Dendritic cell treated with granulocyte-macrophage colony-stimulating factor and Interleukin-4, amounts not matched to agents 40 ng/mL and 50 ng/mL, for 4 days (primary cell): ENCODE results near the gene CTNNBL1.

Experiments used
- H3K27ac Mint-ChIP-seq: one replicate; pipeline ENCODE4 v1.8.0; 2022; ENCODE audit warnings: mild to moderate bottlenecking, mixed read lengths
- H3K27me3 Mint-ChIP-seq: one replicate; pipeline ENCODE4 v1.8.0; 2022; ENCODE audit warnings: mild to moderate bottlenecking, mixed read lengths
- H3K36me3 Mint-ChIP-seq: one replicate; pipeline ENCODE4 v1.8.0; 2022; ENCODE audit warnings: low read depth, mixed read lengths
- H3K4me1 Mint-ChIP-seq: one replicate; pipeline ENCODE4 v1.8.0; 2022; ENCODE audit warnings: low read depth, mixed read lengths
- H3K4me3 Mint-ChIP-seq: one replicate; pipeline ENCODE4 v1.8.0; 2022; ENCODE audit warnings: mild to moderate bottlenecking, moderate library complexity, mixed read lengths
- H3K9me3 Mint-ChIP-seq: one replicate; pipeline ENCODE4 v1.8.0; 2022; ENCODE audit warnings: mixed read lengths
- intact Hi-C: fragments of 100-400 bp; cut with micrococcal nuclease; formaldehyde crosslinking; loops from one replicate; pipeline ENCODE4 v1.15.0; 2022

Gene CTNNBL1

DNA sequence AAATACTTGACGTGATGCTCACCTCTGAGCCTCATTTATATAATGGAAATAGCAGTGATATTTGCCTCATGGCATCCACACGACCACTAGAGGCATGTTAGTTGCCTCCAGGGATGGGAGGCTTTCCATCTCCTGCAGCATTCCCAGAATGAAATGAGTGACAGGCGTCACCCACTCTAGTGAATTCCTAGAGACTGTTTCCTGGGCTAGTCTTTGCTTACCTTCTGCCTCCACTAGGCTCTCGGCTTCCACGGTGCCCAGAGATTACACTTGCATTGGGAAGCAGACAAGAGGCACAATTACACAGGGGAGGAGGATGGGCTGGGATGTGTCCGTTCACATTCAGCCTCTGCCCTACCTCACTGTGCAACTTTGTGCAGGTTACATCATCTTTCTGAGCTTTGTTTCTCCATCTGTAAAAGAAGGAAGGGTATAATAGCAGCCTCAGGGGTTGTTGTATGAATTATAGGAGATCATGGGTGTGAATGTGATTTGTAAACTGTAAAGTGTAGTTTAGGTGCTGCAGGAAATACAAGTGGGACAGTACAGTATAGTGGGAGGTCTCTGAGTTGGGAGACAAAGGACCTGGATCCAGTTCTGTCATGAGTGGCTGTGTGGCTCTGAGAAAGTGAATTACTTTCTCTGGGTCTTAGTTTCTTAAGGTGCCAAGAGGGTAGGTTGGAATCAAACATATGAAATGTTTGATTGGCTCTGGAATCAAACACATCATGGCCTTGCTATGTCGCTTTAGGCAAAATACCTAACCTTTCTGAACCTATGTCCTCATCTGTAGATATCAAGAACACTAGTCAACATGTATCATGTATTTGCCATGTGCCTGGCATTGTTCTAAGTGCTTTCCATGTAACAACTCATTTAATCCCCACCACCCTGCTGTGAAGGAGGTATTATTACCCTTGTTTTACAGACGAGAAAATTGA lies 205.5 kb downstream of the CTNNBL1 start:
- H3K27me3 Mint-ChIP-seq = peaks cover 50% of the 10 kb centered on the region
- H3K9me3 Mint-ChIP-seq = no peaks in the 10 kb centered on the region
- H3K36me3 Mint-ChIP-seq = no peaks in the 10 kb centered on the region
- no peak overlapping the region for H3K4me3 Mint-ChIP-seq
- H3K27ac Mint-ChIP-seq = no peak overlapping the region
- H3K4me1 Mint-ChIP-seq = peaks cover 5% of the 10 kb centered on the region
- intact Hi-C loops = no loop called here

DNA sequence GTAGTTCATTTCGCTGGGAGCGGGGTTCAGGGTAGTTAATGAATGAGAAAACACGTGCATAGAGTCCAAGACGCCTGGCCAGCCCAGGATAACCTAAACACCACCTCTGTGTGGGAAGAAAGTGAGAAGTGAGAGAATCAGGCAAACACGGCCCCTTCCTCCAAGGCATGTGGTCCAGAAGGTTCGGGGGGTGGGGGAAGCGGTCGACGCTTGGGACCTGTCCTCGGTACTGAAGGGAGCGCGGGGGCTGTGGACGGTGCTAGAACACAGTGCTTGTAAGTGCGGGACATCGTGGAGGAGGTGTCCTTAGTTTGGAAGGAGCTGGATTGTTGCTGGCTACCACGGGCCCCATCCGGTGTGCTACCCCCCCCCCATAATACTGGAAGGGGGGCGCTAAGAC lies 207.4 kb downstream of the CTNNBL1 start:
- Mint-ChIP-seq H3K4me1 (peaks cover 5% of the 10 kb centered on the region), H3K9me3 (no peaks in the 10 kb centered on the region), H3K27ac (no peak overlapping the region), H3K4me3 (no peak overlapping the region), H3K27me3 (peaks cover 68% of the 10 kb centered on the region), H3K36me3 (no peaks in the 10 kb centered on the region)
- intact Hi-C loops = no loop called here

DNA sequence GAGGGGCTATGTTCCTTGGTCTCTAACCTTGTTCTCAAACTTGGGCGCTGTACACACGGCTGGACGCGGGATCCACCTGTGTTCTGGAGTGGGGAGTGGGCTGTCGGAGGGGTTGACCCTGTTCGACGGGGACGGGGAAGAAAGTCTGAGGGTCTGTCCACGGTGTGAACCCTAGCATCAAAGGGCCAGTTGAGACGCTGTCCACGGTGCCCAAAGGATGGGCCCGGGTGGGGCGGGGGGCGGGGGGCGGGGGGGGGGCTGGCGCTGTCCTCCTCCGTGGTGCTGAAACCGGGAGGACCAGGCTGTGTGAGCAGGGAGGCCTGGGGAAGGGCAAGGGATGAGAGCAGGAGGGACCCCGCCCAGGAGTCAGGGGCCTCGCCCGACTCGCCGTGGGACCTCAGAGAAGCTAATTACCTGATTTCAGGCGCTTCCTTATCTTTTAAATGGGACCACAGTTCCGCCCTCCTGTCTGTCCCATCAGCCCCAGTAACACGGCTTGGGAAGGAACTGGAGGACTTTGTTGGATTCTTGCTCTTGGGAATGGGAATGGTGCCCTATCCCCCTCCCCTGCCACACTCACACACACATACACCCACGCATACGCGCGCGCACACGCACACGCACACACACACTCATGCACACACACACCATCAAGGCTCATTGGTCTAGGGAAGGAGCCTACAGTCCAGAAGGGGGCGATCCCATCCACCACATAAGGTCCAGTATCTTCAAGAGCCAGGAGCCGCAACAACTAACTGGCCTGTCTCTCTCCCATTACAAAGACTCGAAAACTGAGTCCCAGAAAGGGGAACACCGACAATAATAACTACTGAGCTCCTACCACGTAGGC lies 208.0 kb downstream of the CTNNBL1 start:
- no peak overlapping the region for H3K27ac Mint-ChIP-seq
- H3K9me3 Mint-ChIP-seq = no peaks in the 10 kb centered on the region
- intact Hi-C loops = loop anchor here (2.0 kb wide), 1 partner anchor 91 kb away; no protein-coding TSS in a partner anchor
- peaks cover 74% of the 10 kb centered on the region for H3K27me3 Mint-ChIP-seq
- H3K4me3 Mint-ChIP-seq = peak overlapping the region; percentile 32
- H3K36me3 Mint-ChIP-seq = no peaks in the 10 kb centered on the region
- peaks cover 5% of the 10 kb centered on the region for H3K4me1 Mint-ChIP-seq

DNA sequence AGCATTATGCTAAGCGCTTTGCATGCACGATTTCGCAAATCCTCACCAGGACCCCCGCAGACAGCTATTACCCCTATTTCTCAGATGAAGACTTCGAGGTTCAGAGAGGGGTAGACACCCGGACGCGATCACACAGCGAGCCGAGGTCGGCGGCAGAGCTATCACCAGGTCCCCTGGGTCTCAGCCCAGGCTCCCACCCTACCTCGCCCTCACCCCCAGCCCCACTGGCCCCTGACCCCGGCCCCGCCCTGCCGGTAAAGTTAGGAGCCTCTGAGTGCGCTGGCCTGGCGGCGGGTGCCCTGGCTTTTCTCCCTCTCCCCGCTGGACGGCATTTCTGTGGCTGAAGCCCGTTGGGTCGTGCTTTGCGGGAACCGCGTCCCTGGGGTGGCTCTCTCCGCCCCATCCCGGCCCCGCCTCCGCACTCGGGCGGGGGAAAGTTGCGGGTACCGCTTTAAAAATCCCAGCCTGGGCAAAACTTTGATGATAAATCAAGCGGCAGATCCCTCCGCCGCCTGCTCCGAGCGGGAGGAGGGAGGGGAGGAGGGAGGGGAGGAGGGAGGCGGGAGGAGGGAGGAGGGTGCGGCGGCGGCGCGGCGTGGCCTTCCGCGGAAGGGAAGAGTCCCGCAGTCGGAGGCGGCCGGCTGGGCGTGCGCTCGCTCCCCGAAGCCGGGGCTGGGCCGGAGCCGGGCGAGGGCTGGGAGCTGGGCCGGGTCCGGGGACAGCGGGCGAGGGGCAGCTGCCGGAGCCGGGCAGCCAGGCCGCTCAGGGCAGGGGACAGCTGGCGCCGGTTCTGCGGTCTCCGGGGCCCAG lies 208.9 kb downstream of the CTNNBL1 start, which contains the start of gene VSTM2L:
Gene VSTM2L (plus strand): TSS at position 624 of the 810 bp plus-strand sequence. CDS start 224 bp downstream, outside the sequence.
- intact Hi-C loops = loop anchor here (2.0 kb wide), 1 partner anchor 90 kb away; no protein-coding TSS in a partner anchor
- Mint-ChIP-seq H3K9me3 (no peaks in the 10 kb centered on the region), H3K27me3 (peaks cover 78% of the 10 kb centered on the region), H3K36me3 (no peaks in the 10 kb centered on the region), H3K27ac (no peak within 1 kb of the TSS), H3K4me1 (peaks cover 5% of the 10 kb centered on the region), H3K4me3 (peak within 1 kb of the TSS; percentile 60)

DNA sequence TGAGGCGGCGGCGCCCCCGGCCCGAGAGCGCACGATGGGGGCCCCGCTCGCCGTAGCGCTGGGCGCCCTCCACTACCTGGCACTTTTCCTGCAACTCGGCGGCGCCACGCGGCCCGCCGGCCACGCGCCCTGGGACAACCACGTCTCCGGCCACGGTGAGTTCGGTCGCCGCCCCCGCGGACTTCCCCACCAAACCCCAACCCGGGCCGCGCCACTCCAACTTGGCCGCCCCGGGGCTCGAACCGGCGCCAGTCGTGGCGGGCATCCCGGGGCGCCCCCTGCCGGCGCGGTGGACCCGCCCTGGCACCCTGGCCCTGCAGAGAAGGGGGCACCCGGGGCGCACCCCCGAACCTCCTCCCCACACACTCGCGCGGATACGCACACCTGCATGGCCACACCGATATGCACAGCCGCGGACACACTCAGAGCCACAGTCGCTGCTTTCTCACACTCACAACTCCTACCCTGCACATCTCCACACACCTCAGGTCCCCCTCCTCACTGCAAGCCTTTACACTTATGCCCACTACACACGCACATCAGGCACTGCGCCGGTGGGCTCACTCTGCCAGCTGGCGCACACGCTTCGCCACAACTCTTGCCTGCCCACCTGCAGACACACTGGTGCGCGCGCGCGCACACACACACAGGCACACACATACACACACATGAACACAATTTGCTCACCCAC lies 209.6 kb downstream of the CTNNBL1 start:
- no peak overlapping the region for H3K27ac Mint-ChIP-seq
- peaks cover 84% of the 10 kb centered on the region for H3K27me3 Mint-ChIP-seq
- intact Hi-C loops = loop anchor here (2.0 kb wide), 1 partner anchor 89 kb away; no protein-coding TSS in a partner anchor
- H3K9me3 Mint-ChIP-seq = no peaks in the 10 kb centered on the region
- H3K36me3 Mint-ChIP-seq = no peaks in the 10 kb centered on the region
- H3K4me1 Mint-ChIP-seq = peaks cover 5% of the 10 kb centered on the region
- peak overlapping the region; percentile 60 for H3K4me3 Mint-ChIP-seq

DNA sequence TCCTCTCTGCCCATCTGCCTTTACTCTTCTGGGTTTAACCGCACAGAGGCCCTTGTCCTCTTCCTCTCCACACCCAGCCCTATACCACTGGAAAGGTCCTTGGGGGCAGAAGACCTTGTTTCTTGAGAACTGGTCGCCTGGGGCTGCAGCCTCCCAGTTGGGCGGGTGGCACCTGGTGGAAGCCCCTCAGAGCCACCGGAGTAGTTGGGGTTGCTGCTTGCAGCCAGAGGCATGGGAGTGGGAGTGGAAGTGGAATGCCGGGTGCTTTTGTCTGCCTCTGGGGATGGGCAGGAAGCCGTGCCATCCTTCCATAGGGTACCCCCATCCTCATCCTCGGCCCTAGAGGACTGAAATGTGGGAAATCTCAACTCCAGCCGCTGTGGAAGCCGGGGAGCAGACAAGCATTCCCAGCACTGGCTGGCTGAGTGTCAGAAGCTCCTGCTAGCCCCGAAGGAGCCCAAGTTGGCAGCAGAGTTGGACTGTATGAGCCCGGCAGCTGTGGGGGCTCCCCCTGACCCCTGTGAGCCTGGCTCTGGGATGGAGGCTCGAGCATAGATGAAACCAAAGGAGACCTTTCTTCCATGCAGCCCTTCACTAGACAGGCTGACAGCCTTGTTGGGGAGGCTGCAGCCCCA lies 210.3 kb downstream of the CTNNBL1 start:
- intact Hi-C loops = no loop called here
- Mint-ChIP-seq H3K4me1 (peaks cover 5% of the 10 kb centered on the region), H3K27me3 (peaks cover 88% of the 10 kb centered on the region), H3K27ac (no peak overlapping the region), H3K4me3 (peak overlapping the region; percentile 60), H3K9me3 (no peaks in the 10 kb centered on the region), H3K36me3 (no peaks in the 10 kb centered on the region)

DNA sequence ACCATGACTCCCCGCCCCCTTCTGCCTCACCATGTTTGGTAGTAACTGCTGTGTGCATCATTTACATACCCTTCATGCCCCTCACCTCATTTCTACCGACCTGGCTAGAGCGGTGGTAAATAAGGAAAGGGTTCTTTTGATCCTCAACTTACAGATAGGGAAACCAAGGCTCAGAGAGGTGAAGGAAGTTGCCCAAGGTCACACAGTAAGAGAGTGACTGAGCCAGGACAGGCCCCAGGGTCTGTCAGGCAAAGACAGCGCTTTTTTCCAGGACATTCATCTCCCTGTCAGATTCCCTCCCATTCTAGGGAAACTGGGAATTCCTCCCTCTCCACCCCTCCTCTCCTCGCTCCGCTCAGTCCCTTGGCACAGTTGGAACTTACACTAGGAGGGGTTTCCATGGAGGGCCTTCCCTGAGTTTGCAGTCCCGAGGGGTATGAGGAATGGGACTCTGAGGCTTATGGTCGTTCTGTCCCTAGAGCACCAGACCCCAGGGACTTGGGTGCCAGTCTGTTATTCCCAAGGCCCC lies 211.1 kb downstream of the CTNNBL1 start:
- Mint-ChIP-seq H3K27ac (no peak overlapping the region), H3K9me3 (no peaks in the 10 kb centered on the region), H3K4me3 (no peak overlapping the region), H3K36me3 (no peaks in the 10 kb centered on the region), H3K27me3 (peaks cover 89% of the 10 kb centered on the region), H3K4me1 (peaks cover 5% of the 10 kb centered on the region)
- intact Hi-C loops = no loop called here

DNA sequence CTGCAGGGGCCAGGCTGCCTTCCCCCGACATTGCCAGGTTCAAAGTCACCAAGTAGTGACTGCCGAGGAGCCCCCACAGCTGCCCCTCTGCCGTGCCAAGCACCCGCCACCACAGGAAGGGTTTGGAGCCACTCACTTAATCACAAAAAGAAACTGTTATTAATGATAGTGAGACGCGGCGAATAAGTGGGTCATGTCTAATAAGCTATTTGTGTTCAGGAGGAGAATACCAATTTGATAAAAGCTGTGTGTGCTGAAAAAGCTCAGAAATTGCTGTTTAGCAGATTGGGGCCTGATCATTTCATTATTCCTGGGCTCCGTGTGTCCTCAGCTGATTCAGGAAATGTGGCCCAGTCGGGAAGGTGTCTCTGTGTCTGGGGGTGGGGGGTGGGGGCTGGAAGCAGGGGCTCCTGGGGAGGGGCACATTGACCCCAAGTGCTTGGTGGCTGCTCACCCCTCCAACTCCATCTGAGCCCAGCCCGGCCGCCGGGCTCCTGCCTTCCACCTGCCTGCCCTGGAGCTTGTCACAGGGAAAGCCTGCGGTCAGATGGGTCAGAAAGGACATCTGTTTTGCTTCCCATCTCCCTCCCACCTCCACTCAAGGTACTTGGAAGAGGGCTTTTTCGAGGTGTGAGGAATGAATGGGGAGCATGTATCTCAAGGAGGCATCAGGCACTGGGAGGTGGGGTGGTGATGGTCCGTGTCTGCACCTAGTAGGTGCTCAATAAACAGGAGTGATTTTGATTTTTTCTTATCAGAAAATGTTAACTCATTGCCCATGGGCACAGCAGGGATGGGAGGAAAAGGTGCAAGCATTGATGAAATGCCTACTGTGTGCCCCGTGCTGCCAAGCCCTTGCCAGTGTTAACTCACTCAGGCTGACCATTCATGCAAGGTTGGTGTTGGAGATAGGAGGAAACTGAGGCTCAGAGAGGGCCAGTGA lies 212.1 kb downstream of the CTNNBL1 start:
- Mint-ChIP-seq H3K4me1 (peaks cover 5% of the 10 kb centered on the region), H3K27ac (no peak overlapping the region), H3K9me3 (no peaks in the 10 kb centered on the region), H3K36me3 (no peaks in the 10 kb centered on the region), H3K4me3 (no peak overlapping the region), H3K27me3 (peaks cover 86% of the 10 kb centered on the region)
- intact Hi-C loops = no loop called here

DNA sequence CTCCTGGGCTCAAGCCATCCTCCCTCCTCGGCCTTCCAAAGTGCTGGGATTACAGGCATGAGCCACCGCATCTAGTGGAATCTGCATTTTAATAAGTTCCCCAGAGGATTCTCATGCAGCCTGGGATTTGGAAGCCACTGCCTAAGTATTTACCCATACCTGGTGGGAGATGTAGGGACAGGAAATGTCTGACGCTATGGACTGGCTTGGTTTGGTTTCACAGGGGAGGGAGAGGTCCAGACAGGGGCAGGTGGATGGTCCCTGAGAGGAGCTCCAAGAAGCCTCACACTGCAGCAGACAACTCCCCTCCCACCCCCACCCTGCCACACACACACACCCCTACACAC lies 213.5 kb downstream of the CTNNBL1 start:
- no peak overlapping the region for H3K27ac Mint-ChIP-seq
- H3K27me3 Mint-ChIP-seq = peaks cover 87% of the 10 kb centered on the region
- intact Hi-C loops = no loop called here
- H3K4me1 Mint-ChIP-seq = peaks cover 10% of the 10 kb centered on the region
- H3K4me3 Mint-ChIP-seq = no peak overlapping the region
- no peaks in the 10 kb centered on the region for H3K36me3 Mint-ChIP-seq
- no peaks in the 10 kb centered on the region for H3K9me3 Mint-ChIP-seq

DNA sequence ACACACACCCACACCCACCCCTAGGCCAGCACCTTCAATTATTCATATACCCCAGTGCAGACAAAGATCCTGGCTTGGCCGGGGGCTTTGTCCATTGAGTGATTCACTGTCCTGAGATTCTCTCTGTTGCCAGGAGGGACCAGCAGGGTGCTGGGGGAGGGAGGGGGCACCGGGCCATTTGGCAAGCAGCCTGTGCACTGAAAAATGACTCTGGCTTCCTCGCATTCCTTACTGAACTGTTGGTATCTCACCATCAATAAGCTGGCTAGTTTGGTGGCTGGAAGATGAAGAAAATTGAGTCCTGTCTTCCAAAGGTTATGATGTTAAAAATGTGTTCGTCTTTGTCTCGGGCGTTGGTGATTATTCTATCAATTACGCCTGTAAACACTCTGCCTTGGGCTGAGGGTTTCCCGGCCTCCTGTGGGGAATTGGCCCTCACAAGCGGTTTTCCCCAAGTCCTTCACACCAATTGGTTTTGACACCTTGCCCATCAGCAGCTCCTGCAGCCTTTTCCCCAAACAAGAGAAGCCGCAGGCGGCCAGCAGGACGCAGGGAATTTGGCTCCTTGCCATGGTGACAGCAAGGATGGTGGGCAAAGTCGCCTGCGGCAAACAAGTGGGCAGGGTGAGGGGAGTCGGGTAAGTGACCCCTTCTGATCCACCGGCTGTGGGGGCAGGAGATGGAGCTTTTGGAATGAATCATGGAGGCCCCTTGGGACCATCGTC lies 214.0 kb downstream of the CTNNBL1 start:
- Mint-ChIP-seq H3K4me3 (no peak overlapping the region), H3K9me3 (no peaks in the 10 kb centered on the region), H3K4me1 (peaks cover 10% of the 10 kb centered on the region), H3K27ac (no peak overlapping the region), H3K36me3 (no peaks in the 10 kb centered on the region), H3K27me3 (peaks cover 88% of the 10 kb centered on the region)
- intact Hi-C loops = no loop called here

DNA sequence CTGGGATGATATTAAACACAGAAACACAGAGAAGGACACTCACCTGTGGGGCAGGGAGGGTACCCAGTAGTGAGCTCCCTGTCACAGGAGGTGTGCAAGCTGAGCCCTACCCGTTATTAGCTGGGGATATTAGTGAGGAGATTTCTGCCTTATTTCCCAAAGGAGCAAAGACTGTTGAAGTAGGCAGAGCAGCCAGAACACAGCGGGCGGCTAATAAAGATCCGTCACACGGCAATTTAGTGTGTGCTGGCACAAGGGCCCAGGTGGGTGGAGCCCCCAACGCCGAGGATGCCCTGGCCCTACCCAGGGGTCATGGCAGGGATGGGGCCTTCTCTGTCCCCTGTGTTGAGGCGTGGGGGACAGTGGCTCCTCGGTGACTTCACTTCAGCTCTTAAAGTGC lies 217.4 kb downstream of the CTNNBL1 start:
- Mint-ChIP-seq H3K4me1 (peaks cover 11% of the 10 kb centered on the region), H3K27ac (no peak overlapping the region), H3K4me3 (no peak overlapping the region), H3K27me3 (peaks cover 93% of the 10 kb centered on the region), H3K9me3 (no peaks in the 10 kb centered on the region), H3K36me3 (no peaks in the 10 kb centered on the region)
- intact Hi-C loops = no loop called here
